ENCODE data around the gene LIN28B.
"Not testable (repeated sequence)": the region's sequence is repeated elsewhere in the genome, so short reads cannot be mapped to it uniquely, and the experiment has no call there.

GRCh38 chr6:105081662-105082061 is 124.8 kb downstream of the LIN28B start:
- TF ChIP-seq POLR2A, CTCF, EP300 (IDR thresholded peaks at IDR 0.05): not testable (repeated sequence)
